Caco-2 (cell line): Measurements from ENCODE around the gene TMPRSS6. TPM values are rescaled to one million over a fixed set of nuclear protein-coding genes. Genes with fewer than 3 reads are reported as not detected.

Source experiments
- BruUV-seq: library from RNA; stranded (reverse); fragments of 400-500 nt; replicated peaks from 2 replicates; lab custom pipeline; 2021; lab: Mats Ljungman, UMichigan
- CTCF ChIA-PET: fragments of 300-600 bp; sonication (Branson Sonifier 250); formaldehyde crosslinking; loops from one replicate; lab custom pipeline; 2022; ENCODE audit warnings: antibody characterized with exemption; lab: Charles Lee
- POLR2A ChIA-PET: fragments of 300-600 bp; sonication (Branson Sonifier 250); formaldehyde crosslinking; loops from one replicate; lab custom pipeline; 2022; ENCODE audit warnings: antibody characterized with exemption; lab: Charles Lee
- DNase-seq, 2 experiments: peaks; one replicate each; pipeline versions ENCODE4 v3.0.0 to v3.0.0-alpha.2; 2020 to 2022
- H3K27me3 ChIP-seq: replicated peaks from 2 replicates; pipeline ENCODE4 v1.6.0; 2011; ENCODE audit warnings: low read length; ENCODE audit not compliant: control insufficient read depth, insufficient read depth
- H3K36me3 ChIP-seq: 2 replicates; pipeline ENCODE4 v1.5.1; 2011; ENCODE audit warnings: low read length; ENCODE audit not compliant: control insufficient read depth, insufficient read depth
- H3K4me1 ChIP-seq: fragments of 250-450 bp; sonication (Bioruptor Pico); 2 replicates; pipeline ENCODE4 v1.5.1; 2020; ENCODE audit warnings: mild to moderate bottlenecking
- H3K4me3 ChIP-seq: 2 replicates; pipeline ENCODE4 v1.5.1; 2011; ENCODE audit warnings: low read depth, mild to moderate bottlenecking, control low read depth, low read length
- H3K9me3 ChIP-seq: fragments of 250-450 bp; sonication (Bioruptor Pico); 2 replicates; pipeline ENCODE4 v1.5.1; 2020; ENCODE audit warnings: mild to moderate bottlenecking, moderate library complexity
- H3K27ac Mint-ChIP-seq: one replicate; pipeline ENCODE4 v1.8.0; 2022; ENCODE audit warnings: mixed read lengths; ENCODE audit not compliant: unreplicated experiment
- H3K27me3 Mint-ChIP-seq: one replicate; pipeline ENCODE4 v1.8.0; 2022; ENCODE audit warnings: mixed read lengths; ENCODE audit not compliant: insufficient read depth, unreplicated experiment
- H3K36me3 Mint-ChIP-seq: one replicate; pipeline ENCODE4 v1.8.0; 2022; ENCODE audit warnings: mild to moderate bottlenecking, mixed read lengths; ENCODE audit not compliant: insufficient read depth, unreplicated experiment
- H3K4me1 Mint-ChIP-seq: one replicate; pipeline ENCODE4 v1.8.0; 2022; ENCODE audit warnings: low read depth, mixed read lengths; ENCODE audit not compliant: unreplicated experiment
- H3K4me3 Mint-ChIP-seq: one replicate; pipeline ENCODE4 v1.8.0; 2022; ENCODE audit warnings: mild to moderate bottlenecking, moderate library complexity, mixed read lengths; ENCODE audit not compliant: unreplicated experiment
- H3K9me3 Mint-ChIP-seq: one replicate; pipeline ENCODE4 v1.8.0; 2022; ENCODE audit warnings: mixed read lengths; ENCODE audit not compliant: unreplicated experiment
- intact Hi-C: fragments of 100-400 bp; cut with micrococcal nuclease; formaldehyde crosslinking; loops from one replicate; pipeline ENCODE4 v1.10.0; 2022; ENCODE audit not compliant: unreplicated experiment
- total RNA-seq: library from RNA; stranded (reverse); gene quantifications from 2 replicates; pipeline ENCODE4 v1.2.3, GENCODE V29; 2022
- TF ChIP-seq, protein P1 (sequence below), 2 experiments: fragments of 200-600 bp in 1 of 2; IDR thresholded peaks; 1 replicate in 1 of 2; 2 replicates in 1 of 2; pipeline versions ENCODE4 v1.5.1 to v1.8.0; 2011 to 2022; ENCODE audit warnings: antibody characterized with exemption in 1 of 2, control low read depth in 1 of 2, inconsistent platforms in 1 of 2, low read depth in 1 of 2, low read length in 1 of 2, mild to moderate bottlenecking in 1 of 2, moderate library complexity in 1 of 2; ENCODE audit not compliant: insufficient read depth in 1 of 2, severe bottlenecking in 1 of 2, unreplicated experiment in 1 of 2

TMPRSS6 gene
- total RNA-seq, 1 experiment from 2014 or later = 1.6 TPM

DNA sequence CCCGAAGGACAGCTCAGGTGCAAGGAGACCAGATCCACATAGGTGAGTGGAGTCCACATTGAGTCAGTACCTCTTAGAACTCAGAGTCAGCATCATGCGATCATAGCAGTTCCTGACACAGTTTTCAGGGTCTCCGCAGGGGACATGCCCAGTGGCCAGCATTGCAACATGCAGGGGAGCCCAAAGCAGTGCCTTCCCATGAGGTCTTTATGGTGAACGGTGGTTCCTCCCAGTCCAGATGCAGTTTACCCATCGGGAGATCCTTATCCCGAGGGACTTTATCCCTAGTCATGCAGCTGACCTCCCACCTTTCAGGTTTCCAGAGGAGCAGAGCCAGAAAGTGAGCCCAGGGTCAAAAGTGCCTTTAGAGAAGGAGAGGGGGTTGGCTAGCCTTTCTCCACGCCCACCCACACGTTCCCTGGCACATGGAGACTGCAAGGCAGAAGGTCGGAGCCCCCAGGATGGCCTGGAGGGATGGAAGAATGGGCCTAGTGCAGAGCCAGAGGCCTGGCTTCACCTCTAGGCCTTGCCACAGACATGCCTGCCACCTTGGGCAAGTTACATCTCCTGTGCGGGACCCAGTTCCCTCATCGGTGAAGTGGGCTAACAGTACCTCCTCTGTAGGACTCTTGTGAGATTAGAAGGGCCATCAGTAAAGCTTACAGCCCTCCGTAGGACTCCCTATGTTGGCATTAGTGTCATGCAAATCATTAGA is 51.6 kb downstream of the TMPRSS6 start:
- POLR2A ChIA-PET = no interaction called here
- no peak overlapping the region for H3K4me3 Mint-ChIP-seq

DNA sequence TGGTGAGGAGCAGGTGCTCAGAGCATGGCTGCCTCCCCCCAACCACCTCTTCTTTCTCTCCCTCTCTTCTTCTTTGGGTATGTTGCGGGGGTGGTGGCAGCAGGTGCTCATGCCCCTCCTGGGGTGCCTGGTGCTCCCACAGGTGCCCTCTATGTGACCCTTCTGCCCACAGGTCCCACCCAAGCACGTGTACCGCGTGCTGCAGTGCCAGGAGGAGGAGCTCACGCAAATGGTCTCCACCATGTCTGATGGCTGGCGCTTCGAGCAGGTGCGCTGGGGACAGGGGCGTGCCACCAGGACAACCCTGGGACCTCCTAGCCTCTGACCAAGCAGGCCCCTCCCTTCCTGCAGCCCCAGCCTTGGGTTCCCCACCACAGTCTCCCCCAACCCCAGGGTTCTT is 52.3 kb downstream of the TMPRSS6 start:
- Histone ChIP-seq H3K4me3 (no peak overlapping the region), H3K9me3 (no peaks in the 10 kb centered on the region), H3K4me1 (no peaks in the 10 kb centered on the region), H3K36me3 (no peaks in the 10 kb centered on the region), H3K27me3 (no peaks in the 10 kb centered on the region)
- Mint-ChIP-seq H3K4me3 (no peak overlapping the region), H3K4me1 (no peaks in the 10 kb centered on the region), H3K27me3 (no peaks in the 10 kb centered on the region), H3K27ac (no peak overlapping the region), H3K36me3 (no peaks in the 10 kb centered on the region), H3K9me3 (no peaks in the 10 kb centered on the region)
- ChIA-PET POLR2A (no interaction called here), CTCF (interaction anchor here (0.5 kb wide), 1 partner anchor 77 kb away, joined by 3 read pairs; no protein-coding TSS in a partner anchor)
- BruUV-seq = no TSS peak
- intact Hi-C loops = no loop called here
- TF ChIP-seq, protein P1, sequence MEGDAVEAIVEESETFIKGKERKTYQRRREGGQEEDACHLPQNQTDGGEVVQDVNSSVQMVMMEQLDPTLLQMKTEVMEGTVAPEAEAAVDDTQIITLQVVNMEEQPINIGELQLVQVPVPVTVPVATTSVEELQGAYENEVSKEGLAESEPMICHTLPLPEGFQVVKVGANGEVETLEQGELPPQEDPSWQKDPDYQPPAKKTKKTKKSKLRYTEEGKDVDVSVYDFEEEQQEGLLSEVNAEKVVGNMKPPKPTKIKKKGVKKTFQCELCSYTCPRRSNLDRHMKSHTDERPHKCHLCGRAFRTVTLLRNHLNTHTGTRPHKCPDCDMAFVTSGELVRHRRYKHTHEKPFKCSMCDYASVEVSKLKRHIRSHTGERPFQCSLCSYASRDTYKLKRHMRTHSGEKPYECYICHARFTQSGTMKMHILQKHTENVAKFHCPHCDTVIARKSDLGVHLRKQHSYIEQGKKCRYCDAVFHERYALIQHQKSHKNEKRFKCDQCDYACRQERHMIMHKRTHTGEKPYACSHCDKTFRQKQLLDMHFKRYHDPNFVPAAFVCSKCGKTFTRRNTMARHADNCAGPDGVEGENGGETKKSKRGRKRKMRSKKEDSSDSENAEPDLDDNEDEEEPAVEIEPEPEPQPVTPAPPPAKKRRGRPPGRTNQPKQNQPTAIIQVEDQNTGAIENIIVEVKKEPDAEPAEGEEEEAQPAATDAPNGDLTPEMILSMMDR (IDR thresholded peaks at IDR 0.05; ENCODE audit: insufficient read depth in 1 of 2, low read depth in 1 of 2, low read length in 1 of 2, severe bottlenecking in 1 of 2, unreplicated experiment in 1 of 2) = no peak
- DNase-seq = no peak

More for the DNA sequence above, 51.6 kb downstream of the TMPRSS6 start:
- H3K9me3 Mint-ChIP-seq = no peaks in the 10 kb centered on the region
- no peaks in the 10 kb centered on the region for H3K36me3 Mint-ChIP-seq
- Histone ChIP-seq H3K9me3 (no peaks in the 10 kb centered on the region), H3K4me1 (no peaks in the 10 kb centered on the region), H3K4me3 (no peak overlapping the region), H3K36me3 (no peaks in the 10 kb centered on the region), H3K27me3 (no peaks in the 10 kb centered on the region)
- CTCF ChIA-PET = interaction anchor here (0.5 kb wide), 2 partner anchors 19 to 78 kb away, joined by 3 to 4 read pairs; no protein-coding TSS in a partner anchor
- DNase-seq = no peak
- no peak overlapping the region for H3K27ac Mint-ChIP-seq
- TF ChIP-seq, protein P1 (IDR thresholded peaks at IDR 0.05; ENCODE audit: insufficient read depth in 1 of 2, low read depth in 1 of 2, low read length in 1 of 2, severe bottlenecking in 1 of 2, unreplicated experiment in 1 of 2) = no peak
- no TSS peak for BruUV-seq
- no peaks in the 10 kb centered on the region for H3K4me1 Mint-ChIP-seq
- no peaks in the 10 kb centered on the region for H3K27me3 Mint-ChIP-seq
- intact Hi-C loops = no loop called here

DNA sequence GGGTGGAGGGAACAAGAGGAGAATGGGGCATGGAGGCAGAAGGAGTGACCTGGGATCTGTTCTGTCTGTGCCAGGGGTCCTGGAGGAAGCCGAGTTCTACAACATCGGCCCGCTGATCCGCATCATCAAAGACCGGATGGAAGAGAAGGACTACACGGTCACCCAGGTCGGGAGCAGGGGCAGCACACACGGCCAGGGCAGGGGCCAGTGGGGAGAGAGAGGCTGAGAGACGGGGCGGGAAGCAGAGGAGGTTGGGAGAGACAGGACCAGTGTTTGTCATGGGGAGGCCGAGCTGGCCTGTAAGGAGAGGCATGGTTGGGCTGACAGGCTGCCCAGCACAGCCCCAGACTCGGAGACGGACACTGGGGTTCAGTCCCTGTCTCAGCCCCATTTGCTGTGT is 53.3 kb downstream of the TMPRSS6 start:
- Mint-ChIP-seq H3K4me1 (no peaks in the 10 kb centered on the region), H3K27me3 (no peaks in the 10 kb centered on the region), H3K4me3 (no peak overlapping the region), H3K9me3 (no peaks in the 10 kb centered on the region), H3K36me3 (no peaks in the 10 kb centered on the region), H3K27ac (no peak overlapping the region)
- Histone ChIP-seq H3K9me3 (no peaks in the 10 kb centered on the region), H3K4me1 (no peaks in the 10 kb centered on the region), H3K36me3 (no peaks in the 10 kb centered on the region), H3K27me3 (no peaks in the 10 kb centered on the region), H3K4me3 (no peak overlapping the region)
- no TSS peak for BruUV-seq
- ChIA-PET CTCF (no interaction called here), POLR2A (no interaction called here)
- no peak for DNase-seq
- intact Hi-C loops = no loop called here
- TF ChIP-seq, protein P1 (IDR thresholded peaks at IDR 0.05; ENCODE audit: insufficient read depth in 1 of 2, low read depth in 1 of 2, low read length in 1 of 2, severe bottlenecking in 1 of 2, unreplicated experiment in 1 of 2) = no peak
